Central memory CD4-positive, alpha-beta T cell (primary cell): ENCODE data around the gene NDUFAB1.
A peak's percentile ranks its signal among the peaks of the same experiment; 100 is the strongest.
"Not testable (repeated sequence)": the region's sequence is repeated elsewhere in the genome, so short reads cannot be mapped to it uniquely, and the experiment has no call there.

Experiments
- DNase-seq: peaks from one replicate; pipeline ENCODE4 v3.0.0; 2022

The NDUFAB1 gene

DNA sequence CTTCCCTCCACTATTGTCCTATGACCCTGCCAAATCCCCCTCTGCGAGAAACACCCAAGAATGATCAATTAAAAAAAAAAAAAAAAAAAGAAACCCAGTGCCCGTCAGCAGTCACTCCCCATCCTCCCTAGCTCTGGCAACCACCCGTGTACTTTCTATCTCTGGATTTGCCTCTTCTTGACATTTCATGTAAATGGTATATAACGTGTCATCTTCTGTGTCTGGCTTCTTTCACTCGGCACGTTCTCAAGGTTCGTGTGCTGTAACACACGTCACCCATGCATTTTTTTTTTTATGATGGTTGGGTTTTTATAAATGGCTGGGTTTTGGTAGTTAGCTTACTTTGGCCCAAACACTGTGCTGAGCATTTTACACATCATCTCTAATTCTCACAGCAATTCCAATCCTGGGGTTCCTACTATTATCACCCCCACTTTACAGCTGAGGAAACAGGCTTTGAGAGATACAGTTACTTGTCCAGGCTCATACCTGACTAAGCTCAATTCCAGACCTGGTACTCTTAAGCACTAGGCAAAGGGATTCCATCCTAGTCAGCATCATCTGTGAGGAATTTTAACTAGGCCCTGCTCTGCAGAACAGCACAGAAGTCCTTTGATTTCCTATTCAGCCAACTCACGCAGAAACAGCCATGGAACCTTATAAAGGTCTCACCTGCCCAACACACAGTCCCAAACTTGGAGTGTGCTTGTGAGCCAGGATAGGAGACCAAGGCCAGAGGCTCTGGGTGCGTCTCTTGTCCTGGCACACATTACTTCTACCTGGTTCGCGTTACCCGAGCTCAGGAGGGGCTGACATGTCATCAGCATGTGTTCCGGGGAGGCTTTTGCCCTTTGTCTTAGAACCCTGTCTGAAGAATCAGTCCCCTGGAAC is 11.7 kb downstream of the NDUFAB1 start:
- DNase-seq: no peak

GRCh38 chr16:23583271-23583670 is 12.8 kb downstream of the NDUFAB1 start:
- DNase-seq: not testable (repeated sequence)

DNA sequence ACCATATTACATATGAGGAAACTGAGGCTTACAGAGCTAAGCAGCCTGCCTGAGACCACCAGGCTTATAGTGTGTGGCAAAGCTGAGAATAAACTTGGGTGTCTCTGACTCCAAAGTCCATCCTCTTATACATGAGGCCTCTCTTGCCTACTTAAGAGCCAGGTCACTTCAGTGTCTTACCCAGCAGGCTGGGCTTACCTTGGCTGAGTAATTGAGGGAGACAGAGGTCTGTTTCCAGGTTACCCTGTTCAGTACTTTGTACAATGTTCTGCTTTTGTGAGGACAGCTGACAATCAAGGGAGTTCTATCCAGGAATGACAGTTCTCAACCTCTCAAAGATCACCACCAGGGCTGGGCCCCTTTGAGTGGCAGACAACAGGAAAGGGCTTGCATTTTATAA is 14.4 kb downstream of the NDUFAB1 start:
- no peak for DNase-seq

DNA sequence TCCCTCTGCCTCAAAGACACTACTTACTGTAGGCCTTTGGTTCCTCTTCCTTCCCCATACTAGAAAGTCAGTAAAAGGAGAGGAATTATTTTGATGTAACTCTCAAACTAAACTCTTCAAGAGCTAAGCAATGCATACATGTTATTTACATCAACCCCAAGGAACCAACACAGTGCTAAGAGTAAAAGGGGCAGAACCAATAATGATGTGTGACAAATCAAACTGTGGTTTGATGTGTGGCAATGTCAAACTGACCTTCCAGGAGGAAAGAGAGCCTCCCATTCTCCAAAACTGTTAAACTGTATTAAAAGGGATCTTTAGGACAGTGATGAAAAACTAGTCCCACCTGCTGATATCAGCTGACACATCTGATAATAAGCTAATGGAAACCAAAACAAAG is 15.7 kb downstream of the NDUFAB1 start:
- no peak for DNase-seq

- no peak for DNase-seq
Measured at GRCh38 chr16:23579371-23579770, 16.7 kb downstream of the NDUFAB1 start.

DNA sequence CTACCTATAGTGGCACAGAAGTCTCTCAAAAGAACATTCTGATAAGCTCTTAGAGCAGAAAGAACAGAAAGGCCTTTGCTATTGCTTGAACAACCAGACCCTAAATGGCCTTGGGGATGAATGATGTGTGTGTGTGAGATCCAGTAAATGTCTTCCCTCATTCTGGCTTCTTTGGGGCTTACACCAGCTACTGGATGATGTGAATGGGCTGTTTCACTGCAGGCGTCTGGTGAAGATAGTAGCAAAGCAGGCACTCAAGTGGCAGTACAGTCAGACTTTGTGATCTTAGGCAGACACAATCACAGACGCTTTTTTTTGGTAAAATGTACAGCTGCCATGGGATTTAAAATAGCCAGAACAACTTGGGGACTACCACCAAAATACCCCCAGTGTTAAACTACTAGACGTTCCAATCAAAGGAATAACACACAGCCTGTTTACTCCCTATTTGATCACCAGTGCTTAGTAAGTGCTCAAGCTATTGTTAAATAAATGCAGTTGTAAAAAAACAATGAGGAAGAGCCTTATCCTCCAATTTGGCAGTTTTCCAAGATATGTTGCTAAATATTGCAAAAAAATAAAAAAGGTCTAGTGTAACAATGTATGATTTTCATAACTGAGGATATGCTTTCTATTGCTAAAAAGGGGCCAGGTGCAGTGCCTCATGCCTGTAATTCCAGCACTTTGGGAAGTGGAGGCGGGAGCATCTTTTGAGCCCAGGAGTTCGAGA is 17.9 kb downstream of the NDUFAB1 start:
- DNase-seq: no peak

DNA sequence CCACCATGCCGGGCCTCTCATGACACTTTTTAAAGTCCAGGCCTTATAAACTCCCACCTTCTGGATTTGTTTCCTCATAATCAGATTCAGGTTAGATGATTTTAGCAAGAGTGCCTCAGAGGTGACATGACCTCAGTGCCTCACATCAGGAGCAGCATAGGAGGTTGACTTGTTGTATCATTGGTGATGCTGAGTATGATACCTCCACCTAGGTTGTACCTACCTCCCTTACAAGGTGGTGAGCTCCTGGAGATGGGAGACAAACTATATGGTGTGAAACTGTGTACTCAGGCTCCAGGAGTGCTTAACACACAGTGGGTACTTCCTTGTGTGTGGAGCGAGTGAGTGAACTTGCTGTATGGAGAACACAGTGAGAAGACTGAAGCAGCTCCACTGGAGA is 18.6 kb downstream of the NDUFAB1 start:
- DNase-seq: no peak

DNA sequence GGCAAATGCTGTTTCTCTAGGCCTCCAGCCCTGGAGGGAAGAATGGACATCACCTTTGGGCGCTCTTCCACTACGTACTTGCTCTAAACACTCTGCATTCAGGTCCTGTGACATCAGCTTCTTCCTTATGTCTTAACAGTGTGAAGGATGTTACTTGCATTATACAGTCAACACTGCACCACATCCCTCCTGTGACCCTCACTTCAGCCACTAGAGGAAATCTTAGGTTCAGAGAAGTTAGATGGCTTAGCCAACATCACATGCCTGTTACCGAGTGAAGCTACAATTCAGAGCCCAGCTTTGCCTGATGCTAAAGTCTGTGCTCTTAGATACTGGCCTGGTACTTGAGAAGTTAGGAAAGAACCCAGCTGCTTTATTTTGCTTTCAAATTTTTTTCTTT is 20.3 kb downstream of the NDUFAB1 start:
- no peak for DNase-seq

DNA sequence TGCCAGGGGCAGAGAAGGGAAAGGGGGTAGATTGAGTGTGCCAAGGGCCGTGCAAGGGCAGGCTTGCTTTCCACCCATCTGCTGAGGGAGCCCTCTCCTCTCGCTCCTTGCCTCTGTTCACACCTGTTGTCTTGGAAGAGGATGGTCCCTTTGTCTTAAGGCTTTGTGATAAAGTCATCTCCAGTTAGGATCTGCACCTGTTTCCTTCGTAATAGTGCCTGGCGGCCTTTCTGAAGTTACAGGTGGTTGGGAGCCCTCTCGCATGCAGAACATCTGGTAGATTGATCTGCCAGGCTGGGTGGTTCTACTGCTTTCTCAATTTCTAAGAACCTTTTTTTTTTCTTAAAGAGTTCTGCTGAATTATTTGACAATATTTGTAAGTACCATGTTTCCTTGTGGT is 22.3 kb downstream of the NDUFAB1 start:
- no peak for DNase-seq

DNA sequence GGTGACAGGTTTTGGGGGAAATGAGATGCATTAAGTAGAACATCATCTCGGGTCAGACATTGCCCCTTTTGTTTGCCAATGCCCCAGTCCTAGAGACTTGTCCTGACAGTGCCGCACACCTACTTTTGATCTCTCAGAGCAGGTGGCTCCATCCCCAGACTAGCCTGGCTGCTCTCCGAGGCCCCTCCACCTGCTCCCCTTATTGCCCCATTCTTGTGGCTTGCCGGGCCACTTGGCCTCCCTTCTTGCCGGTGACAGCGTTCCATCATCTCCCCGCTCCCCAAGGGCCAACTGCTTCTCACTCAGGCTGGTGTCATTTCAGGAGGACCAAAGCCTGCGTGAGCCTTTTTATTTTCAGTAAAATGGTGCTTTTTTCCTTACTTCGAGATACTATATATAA is 23.7 kb downstream of the NDUFAB1 start:
- DNase-seq: no peak

DNA sequence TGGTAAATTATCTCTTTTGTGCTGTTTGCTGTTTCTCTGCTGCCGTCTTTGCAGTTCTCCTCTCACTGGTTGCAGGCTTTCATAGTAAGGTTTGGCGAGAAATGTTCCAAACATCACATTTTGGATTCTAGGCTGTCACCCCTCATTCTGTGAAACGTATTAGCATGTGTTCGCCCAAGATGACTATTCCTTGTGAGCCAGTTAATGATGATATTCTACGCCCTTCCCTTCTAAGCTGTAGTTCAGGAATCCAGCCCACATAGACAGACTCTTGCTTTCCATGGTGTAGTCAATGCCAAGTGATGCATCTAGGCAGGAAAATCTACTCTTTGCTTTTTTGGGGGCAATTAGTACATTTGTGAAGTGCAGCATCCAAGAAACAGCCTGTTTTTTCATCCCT is 24.2 kb downstream of the NDUFAB1 start:
- no peak for DNase-seq

- DNase-seq: no peak
Measured at GRCh38 chr16:23570992-23571632, 25.0 kb downstream of the NDUFAB1 start.

DNA sequence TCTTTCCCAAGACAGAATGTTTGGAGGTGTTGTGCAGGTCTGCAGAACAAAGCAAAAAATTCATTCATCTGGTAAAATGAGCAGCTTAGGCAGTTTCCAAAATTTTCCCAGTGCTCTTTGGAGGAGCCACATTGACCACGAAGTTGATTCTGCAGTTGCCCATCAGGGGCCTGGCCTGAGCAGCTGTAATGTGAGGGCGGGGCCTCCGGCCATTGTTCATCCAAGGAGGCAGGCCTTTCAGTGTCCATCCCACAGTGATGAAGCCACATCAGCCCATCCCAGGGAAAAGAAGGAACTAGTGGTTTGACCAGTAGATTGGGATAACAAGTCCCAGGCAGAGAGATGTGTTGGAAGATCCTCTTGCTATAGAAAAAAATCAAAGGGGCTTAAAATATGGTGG is 28.5 kb downstream of the NDUFAB1 start:
- DNase-seq: no peak

GRCh38 chr16:23566724-23567123 is 29.4 kb downstream of the NDUFAB1 start:
- DNase-seq: no peak

GRCh38 chr16:23564575-23565363 is 31.3 kb downstream of the NDUFAB1 start:
- no peak for DNase-seq

DNA sequence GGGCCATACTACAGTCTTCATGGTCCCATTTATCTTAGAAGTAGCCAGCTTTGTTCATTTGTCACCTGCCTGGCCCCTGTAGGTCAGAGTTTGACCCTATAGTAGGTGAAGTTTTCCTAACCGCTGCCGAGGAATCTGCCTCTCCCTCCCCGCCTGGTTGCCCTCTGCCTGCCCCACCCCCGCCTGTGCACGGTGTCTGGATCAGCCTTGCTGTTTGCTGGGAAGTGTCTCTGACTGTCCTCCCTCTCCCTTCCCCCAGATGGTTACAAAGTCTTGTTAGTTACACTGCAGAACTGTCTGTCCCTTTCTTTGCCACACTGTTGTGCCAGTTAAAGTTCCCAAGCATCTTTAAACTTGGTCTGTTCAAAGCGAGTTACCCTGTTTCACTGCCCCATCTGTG is 32.9 kb downstream of the NDUFAB1 start:
- DNase-seq: no peak

DNA sequence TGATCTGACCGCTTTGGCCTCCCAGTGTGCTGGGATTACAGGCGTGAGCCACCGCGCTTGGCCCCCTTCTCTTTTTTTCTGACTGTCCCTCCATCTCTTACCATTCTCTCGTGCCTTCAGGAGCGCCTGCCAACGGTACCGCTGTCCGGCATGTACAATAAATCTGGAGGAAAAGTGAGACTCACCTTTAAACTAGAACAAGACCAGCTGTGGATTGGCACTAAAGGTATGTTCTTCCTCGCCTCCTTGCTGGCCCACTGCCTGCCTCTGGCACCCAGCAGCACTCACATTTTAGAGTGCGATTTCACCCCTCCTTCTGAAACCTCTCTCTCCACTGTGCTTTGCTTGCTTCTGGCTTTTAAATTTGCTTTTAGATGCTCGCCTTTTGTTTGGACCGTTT is 33.6 kb downstream of the NDUFAB1 start:
- DNase-seq: no peak

- DNase-seq: no peak
Measured at GRCh38 chr16:23561586-23561985, 34.5 kb downstream of the NDUFAB1 start.

DNA sequence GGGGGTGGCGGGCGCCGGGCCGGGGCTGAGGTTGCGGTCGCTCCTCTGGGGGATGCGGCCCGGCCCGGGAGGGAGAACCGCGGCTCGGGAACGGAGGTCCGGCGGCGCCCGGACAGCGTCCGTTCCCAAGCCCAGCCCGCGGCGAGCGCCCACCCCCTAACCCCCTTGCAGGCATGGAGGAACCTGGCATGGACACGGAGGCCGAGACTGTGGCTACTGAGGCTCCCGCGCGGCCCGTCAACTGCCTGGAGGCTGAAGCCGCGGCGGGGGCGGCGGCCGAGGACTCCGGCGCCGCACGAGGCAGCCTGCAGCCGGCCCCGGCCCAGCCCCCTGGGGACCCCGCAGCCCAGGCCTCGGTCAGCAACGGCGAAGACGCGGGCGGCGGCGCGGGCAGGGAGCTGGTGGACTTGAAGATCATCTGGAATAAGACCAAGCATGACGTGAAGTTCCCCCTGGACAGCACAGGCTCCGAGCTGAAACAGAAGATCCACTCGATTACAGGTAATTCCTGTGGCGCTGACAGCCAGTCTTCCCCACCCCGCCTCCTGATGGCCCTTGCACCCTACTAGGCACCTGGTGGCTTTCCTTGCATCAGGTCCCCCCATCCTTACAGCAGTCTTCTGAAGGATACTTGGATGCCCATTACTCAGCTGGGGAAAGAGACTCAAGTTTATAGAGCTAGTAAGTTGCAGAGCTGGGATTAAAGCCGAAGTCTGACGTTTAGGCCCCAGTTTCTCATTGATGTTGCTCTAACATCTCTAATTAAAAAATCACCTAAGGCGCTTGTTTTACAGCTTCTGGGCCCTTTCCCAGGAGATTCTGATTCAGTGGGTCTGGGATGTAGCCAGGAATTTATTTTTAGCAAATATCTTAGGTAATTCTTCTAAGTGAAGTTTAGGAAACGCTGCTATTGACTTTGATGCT is 38.1 kb downstream of the NDUFAB1 start:
- no peak for DNase-seq

DNA sequence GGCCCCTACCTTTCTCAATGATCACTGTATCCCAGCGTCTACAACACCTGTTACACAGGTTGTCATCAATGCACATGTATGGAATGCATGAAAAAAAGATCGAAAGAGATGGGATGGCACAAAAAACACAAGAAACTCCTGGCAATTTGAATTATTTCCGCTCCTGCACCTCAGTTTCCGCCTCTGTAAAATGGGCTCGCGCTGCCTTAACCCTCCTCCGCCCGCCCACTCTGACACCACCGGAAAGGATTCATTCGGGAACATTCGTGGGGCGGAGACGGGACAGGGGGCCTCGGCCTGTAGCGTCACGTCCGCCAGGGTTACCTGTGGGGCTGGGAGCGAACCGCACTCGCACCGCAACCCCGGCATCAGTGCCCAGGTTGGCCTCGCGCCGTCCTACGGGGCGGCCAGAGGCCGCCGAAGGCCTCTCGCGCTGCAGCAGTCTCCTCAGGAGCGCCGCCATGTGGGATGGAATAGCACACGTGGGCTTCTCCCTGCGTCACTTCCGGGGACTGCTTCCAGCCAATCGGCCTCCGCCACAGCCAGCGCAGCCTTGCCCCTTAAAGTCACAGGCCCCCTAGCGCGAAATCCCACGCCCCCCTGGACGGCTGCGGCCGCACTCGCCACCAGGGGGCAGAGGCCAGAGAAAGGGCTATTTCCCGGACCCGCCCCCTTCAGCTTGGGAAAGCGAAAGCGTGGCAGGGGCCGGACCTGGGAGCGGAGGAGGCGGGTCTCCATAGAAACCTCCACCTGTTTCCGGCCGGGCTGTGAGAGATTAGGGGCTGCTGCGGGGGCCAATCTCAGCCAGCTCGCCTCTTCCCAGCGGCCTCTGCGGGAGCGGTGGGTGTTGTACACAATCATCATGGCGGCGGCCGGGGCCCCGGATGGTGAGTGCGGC is 39.0 kb downstream of the NDUFAB1 start, which contains the start of the genes EARS2 and UBFD1:
Gene EARS2, minus strand, starts transcription at position 470 of the 898 bp plus-strand sequence. Its CDS starts 7 bp downstream, at position 463.
Gene UBFD1, plus strand, starts transcription at position 847 of the 898 bp plus-strand sequence. Its CDS starts 16 bp downstream, at position 863.
- DNase-seq: peak; percentile 94
